HG02870 (cell line): ENCODE results near the gene ANKRD40CL.
"Not testable (repeated sequence)": the region's sequence is repeated elsewhere in the genome, so short reads cannot be mapped to it uniquely, and the experiment has no call there.

Experiments
- ATAC-seq: cut with Tn5 transposase; IDR thresholded peaks from one replicate; pipeline ENCODE4 v1.9.1; 2021; ENCODE audit warnings: mild to moderate bottlenecking, moderate library complexity; ENCODE audit not compliant: unreplicated experiment

The ANKRD40CL gene

DNA sequence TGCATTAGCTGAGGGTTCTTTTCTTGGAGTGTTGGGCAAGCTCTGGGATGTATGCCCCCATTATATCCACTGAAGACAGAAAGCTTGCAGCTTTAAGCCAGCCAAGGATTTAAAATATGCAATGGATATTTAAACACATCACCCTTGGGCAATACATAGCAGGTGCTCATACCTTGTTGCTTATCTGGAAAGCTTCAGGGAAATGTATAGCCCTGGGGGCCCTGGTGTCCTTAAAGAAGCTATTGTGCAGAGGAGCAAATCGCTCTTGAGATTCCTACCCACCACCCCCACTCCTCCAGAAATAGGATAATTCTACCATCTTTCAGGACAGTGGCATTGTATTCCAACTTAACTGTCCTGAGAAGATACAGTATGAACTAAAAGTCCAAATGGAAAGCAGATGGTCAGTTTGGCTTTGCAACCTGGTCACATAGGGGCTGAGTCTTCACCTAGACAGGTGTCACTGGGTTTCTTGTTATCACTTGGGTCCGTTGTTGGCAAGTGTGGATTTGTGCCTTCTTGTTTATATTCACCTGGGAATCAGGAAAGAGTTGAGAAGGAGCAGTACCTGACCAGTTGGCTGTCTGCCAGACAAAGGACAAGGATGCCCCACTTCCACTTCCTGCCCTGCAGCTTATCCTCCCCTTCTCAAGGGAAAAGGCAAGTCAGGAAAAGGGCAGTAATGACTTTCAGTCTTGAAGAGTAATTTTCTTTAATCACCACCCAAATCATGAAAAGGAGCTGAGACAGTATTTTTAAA, 3.4 kb downstream of the ANKRD40CL start:
- ATAC-seq: no peak

DNA sequence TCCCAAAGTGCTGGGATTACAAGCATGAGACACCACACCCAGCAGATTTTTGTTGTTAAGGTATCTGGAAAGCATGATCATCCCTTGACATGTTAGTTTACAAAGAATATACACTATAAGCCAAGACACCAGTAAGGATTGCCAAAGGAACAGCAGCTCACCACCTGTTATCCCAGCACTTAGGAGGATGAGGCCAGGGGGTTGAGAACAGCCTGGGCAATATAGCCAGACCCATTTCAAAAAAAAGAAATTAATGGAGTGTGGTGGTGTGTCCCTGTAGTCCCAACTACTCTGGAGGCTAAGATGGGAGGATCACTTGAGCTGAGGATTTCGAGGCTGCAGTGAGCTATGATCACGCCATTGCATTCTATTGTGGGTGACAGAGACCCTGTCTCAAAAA, 5.1 kb downstream of the ANKRD40CL start:
- no peak for ATAC-seq

DNA sequence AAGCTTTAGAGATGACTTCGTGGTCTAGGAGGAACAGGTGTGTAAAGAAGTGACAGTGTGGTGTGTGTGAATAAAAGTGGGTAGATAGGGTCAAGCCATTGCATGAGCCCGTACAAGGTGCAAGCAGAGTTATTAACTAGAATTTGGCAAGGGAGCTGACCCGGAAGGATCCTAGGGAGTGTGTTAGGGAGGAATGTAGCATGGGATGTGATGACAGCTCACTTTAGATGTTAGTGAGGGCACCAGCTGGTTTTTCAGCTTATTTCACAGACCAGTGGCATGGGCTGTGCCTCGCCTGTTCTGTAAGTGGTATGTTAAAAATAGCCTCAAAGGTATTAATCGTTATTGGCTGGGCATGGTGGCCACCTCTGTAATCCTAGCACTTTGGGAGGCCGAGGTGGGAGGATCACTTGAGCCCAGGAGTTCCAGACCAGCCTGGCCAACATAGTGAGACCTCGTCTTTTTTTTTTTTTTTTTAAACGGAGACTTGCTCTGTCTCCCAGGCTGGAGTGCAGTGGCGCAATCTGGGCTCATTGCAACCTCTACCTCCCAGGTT, 8.3 kb downstream of the ANKRD40CL start:
- no peak for ATAC-seq

DNA sequence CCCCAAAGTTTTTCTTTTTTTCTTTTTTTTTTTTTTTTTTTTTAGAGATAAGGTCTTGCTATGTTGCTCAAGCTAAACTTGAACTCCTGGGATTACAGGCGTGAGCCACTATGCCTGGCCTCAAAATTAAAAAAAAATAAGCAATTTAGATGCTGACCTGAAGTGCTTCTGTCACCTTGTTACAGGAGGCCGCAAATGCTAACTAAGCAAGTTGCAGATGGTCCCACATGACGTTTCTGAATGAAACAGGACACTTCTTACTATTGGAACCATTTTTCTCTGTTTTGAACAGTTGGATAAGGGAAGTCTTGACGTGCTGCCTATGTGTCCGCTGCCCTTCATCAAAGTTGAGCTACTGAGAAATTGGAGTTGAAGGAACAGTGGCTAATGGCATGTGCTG, 8.8 kb downstream of the ANKRD40CL start:
- no peak for ATAC-seq

DNA sequence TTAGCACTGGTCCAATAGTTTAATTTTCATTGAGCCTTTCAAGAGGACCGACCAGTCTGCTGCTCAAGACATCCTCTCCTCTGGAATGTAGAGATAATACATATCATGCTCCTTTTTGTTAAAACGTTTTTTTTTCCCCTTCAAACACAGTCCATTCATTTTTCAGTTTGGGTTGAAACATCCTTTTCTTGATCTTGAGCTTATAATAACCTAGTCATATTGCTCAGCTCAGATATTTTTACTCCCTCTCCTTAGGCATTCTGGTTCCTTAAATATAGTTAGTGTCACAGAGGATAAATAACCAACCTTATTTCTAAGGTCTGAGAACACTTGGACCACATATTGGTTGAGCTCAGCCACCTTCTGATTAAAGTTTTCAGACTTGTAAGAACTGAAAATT, 12.8 kb downstream of the ANKRD40CL start:
- no peak for ATAC-seq

DNA sequence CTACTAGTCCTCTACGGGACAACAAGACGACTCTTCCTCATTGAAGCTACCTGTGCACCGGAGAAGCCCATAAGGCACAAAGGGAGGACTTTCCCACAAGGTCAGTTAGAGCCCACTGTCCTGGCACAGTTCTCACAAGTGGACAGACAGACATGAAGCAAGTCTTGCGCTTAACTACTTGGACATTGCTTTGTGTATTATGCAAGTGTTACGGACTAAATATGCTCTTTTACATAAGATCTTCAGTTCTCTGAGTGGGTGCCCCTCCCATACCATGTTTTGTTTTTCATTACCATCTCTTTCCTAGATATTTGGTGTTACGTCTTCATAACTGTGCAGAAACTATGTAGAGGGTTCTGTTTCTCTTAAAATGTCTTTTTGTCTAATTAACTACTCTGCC, 18.1 kb downstream of the ANKRD40CL start:
- no peak for ATAC-seq

DNA sequence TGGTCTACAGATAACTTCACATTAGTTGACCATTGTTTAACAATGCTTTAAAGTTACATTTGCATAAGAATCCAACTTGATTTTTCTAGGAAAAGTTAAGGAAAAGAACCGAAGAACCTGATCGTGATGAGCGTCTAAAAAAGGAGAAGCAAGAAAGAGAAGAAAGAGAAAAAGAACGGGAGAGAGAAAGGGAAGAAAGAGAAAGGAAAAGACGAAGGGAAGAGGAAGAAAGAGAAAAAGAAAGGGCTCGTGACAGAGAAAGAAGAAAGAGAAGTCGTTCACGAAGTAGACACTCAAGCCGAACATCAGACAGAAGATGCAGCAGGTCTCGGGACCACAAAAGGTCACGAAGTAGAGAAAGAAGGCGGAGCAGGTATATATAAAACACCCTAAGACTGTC, 21.7 kb downstream of the ANKRD40CL start:
- no peak for ATAC-seq

DNA sequence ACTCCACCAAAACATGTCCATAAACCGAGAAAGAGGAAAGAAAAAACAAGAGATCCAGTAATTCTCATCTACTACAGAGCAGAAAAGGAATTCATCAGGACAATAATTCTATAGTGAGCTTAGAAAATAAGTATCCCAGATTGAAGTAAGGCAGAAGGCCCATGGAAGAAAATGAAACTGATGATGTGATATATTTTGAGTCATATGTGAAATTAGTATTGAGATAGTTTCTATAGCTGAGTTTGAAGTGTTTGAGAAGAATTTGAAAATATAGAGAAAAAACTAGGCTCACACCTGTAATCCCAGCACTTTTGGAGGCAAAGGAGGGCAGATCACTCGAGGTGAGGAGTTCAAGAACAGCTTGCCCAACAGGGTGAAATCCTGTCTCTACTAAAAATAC, 28.2 kb downstream of the ANKRD40CL start:
- ATAC-seq: no peak

DNA sequence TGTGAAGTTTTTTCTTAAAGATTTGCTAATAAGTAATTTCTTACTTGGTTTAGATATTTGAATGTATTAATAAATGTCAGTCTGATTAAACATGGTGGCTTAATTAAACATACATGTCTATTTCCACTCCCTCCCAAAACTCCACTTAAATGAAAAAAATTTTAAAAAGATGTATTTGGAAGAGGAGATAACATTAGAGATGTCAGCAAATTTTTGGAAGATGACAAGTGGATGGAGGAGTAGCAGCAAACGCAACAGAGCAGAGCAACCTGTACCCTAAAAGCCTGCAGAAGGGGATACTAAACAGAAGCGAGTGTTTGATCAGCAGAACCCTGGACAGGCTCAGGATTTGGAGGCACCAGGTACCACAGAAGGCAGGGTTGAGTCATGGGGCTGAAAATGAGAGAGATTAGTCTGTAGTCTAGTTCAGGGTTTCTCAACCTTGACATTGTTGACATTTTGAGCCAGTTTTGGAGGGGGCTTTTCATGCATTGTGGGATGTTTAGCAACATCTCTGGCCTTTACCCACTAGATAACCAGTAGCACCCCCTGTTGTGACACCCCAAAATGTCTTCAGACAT, 30.1 kb downstream of the ANKRD40CL start:
- peak; percentile 63 for ATAC-seq

DNA sequence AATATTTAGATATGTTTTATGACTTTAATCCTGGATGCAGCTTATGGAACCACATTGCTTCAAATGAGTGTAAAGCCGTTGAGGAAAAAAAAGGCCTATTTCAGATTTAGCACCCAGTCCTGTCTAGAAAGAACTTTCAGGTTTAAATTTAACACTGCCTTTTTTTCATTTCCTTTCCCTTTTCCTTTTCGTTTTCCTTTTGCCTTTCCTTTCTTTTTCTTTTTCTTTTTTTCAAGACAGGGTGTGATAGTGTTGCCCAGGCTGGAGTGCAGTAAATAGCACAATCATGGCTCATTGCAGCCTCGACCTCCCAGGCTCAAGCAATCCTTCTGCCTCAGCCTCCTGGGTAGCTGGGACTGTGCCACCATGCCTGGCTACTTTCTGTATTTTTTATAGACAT, 32.0 kb downstream of the ANKRD40CL start:
- no peak for ATAC-seq

DNA sequence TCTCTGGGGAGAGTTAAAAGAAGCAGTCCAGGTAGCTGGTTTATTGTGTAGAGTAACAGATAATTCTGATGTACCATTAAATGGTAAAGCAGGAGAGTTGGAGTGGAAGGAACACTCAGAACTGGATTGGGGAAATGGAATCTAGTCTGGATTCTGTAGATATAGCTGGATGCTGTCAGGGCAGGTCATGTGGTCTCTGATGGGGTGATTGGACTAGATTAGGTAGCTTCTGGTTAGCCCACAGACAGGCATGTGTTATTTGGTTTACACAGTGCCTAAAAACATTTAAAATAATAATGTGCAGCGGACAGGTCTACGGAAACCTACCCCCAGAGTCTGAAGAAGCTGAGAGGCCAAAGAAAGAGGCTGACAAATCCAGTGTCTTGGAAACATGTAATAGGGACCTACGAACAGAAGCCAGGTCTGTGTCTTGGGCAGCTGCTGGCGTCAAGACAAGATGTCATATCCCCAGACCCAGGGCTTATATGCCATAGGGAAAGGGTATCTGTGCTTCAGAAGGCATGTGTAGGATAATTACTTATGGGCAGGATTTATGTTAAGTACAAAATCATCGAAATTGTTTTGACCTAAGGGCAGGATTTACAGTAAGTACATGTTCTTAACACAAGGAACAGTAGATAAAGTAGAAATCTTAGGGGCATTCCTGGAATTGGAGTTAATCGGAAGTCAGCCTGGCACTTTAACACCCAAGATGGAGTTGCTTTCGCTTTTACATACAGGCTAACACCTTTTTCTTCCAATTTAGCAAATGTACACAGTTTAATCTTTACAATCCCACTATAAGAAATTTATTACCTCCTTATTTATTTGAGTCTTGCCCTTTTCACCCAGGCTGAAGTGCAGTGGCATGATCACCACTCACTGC, 35.5 kb downstream of the ANKRD40CL start:
- ATAC-seq: no peak

DNA sequence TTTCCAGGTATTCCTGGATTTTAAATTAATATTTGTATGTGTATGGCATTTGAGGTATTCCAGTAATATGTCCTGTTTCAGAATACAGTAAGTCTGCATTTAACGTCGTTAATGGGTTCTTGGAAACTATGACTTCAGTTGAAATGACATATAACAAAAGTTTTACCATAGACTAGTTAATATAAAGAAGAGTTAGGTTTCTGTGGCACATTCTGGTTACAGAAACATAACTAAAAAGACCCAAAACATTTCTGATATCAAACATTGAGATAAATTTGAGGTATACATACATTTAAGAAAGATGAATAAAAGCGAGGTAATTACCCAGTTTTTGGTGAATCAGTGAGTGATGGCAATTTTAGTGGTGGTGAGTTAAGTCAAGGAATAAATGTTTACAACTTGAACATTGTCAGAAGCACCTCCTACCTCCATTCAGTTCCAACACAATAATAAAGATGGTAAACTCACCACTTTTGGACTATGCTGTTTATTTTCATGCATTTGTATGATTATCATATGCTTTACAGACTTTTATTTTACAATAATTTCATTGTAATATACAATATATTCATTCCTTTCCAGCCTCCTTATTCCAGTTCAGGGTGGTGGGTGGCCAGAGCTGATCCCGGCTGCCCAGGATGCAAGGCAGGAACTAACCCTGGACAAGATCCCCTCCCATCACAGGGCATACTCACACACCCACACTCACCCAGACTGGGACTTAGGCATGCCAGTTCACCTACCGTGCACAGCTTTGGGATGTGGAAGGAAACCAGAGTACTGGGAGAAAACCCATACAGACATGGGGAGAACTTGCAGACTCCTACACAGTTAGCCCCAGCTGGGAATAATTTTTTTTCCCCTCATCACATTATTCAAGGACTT, 38.2 kb downstream of the ANKRD40CL start:
- no peak for ATAC-seq

DNA sequence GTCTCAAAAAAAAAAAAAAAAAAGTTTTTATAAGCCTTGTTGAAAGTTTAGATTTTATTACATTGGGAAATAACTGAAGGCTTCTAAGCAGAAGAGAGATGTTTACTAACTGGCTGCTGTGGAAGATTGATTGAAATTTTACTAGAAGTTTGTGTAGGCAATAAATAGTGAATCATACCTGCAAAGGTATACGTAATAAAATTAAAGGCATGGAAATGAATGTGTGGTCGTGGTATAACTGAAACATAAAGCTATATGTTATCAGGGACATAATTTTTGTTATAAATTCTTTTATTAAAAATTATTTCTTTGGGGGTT, 39.2 kb downstream of the ANKRD40CL start:
- ATAC-seq: no peak

DNA sequence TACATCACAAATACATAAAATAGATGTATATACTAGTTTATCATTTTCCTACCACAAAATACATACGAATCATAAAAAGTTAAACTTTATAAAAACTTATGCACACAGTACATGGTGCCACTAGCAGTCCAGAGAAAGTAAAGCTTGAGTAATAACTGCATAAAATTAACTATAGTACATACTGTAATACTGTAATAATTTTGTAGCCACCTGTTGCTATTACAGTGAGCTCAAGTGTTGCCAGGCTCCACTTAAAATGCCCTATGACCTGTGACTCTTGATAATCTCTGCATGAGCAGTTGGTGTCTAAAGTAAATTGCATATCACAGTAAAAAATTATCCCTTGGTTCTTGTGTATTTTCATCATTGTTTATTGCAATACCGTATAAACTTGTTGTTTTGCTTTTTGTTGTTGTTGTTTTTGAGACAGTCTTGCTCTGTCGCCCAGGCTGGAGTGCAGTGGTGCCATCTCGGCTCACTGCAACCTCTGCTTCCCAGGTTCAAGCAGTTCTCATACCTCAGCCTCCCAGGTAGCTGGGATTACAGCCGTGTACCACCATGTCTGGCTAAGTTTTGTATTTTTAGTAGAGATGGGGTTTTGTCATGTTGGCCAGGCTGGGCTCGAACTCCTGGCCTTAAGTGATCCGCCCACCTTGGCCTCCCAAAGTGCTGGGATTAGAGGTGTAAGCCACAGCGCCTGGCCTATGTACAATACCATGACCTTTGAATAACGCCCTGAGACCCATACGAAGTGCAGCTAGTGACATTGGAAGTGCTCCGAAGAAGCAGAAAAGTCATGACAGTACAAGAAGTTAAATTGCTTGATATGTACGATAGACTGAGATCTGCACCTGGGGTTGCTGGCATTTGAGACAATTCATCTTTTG, 41.3 kb downstream of the ANKRD40CL start:
- no peak for ATAC-seq

DNA sequence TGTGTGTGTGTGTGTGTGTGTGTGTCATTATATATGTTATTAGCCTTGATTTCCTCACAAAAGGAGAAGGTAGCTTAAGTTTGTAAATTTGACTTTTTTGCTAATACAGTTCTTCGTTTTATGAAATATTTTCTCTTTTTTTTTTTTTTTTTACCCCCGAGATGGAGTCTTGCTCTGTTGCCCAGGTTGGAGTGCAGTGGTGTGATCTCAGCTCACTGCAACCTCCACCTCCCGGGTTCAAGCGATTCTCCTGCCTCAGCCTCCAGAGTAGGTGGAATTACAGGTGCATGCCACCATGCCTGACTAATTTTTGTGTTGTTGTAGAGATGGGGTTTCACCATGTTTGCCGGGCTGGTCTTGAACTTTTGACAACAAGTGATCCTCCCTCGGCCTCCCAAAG, 42.7 kb downstream of the ANKRD40CL start:
- ATAC-seq: not testable (repeated sequence)

DNA sequence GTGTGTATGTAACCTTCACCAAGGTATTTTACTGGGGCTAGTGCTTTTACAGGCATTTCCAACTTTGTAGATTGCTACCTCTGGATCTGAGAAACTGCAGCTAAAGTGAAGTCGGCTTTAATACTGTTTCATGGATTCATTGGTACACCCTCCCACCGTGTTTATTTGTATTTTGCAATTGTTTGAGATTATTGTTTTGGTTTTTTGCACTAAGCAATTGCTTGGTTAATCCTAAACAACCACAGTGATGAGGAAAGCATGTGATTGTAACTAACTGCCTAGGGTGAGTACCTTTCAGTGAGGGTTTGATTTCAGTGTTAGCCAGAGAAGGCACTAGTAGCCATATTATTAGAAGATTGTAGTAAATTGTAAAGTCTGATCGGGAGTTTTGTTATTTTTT, 44.6 kb downstream of the ANKRD40CL start:
- no peak for ATAC-seq

DNA sequence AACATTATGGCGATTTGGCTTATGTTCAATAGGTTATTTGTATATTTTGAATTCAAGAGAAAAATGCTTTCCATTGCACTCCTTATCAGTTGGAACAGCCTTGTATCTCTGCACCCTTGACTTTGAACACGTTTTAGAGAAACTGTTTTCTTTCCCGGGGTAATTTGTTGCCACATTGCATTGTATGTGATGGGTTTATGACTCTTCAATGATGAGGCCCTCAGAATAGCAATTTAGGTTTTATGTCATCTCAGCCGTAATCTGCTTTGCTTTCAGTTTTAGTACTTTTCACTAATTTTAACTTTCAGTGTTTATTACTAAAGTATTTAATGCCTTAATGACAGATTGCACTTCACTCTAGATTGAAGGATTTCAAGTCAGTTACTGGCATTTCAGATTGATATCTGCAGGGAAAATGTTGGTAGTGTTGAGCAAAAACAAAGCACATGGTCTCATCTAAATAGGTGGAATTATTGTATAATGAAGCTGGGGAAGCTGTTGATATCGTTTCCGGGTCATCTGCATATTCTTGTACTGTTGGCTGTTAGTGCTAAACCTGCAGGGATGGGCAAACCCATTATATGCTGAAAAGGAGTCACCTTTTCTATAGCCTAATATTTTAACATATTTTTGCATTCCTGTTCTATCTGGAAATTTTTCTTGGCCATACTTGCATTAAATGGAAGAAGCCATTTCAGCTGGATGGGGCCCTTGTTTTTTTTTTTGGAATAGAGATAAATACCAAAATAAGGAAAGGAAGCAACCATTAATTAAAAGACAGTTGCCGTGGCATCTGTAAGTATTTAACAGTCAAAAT, 45.9 kb downstream of the ANKRD40CL start:
- ATAC-seq: no peak

DNA sequence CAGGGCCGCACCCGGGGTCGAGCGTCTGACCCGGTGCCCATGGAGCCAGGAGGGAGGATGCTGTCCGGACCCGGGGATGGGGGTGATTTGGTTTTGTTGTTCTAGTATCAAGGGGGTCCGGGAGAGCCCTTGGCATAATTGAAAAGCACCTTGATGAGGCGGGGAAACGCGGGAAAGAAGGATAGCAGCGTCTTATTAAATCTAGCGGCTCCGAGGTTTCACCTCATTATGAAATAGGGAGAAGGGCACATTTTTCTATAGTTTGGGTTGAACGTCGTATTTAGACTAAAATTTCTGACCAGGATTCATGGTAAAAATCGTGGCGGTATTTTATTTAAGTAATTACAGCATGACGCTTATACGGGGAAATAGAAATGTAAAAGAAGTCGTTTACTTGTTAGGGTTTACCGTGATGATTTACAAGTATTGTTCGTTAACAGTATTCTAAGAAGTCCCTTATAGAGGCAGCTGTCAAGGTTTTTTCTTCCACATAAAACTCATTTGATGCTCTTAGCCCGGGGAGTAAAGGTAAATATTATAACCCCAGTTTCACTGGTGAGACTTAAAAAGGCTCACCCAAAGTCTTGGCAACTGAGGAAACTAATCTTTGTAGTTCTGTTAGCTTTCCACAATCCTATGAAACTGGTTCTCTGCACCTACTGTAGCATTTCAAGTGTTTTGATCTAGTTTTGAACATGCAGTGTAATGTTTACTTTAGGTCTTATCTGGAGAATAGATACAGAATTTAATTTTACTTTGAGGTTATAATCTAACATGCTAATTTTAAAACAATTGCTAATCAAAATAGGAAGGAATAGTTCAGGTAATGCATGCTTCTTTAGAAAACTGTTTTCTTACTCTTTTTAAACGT, 47.2 kb downstream of the ANKRD40CL start:
- no peak for ATAC-seq
